Thoracic aorta (tissue), 2 donors: ENCODE results near the gene FGGY. TPM values are rescaled to one million over a fixed set of nuclear protein-coding genes. Genes with fewer than 3 reads are reported as not detected.
A peak's percentile ranks its signal among the peaks of the same experiment; 100 is the strongest.

Experiments used
- ATAC-seq: fragments of 150-250 bp; one replicate; pipeline ENCODE4 v1.8.0; 2017; ENCODE audit warnings: low read depth; ENCODE audit not compliant: insufficient number of reproducible peaks, low FRiP score
- DNase-seq: peaks from one replicate; pipeline ENCODE4 v3.0.0-alpha.2; 2020; ENCODE audit warnings: low spot score
- H3K27ac ChIP-seq, 2 donors: fragments of 200-600 bp; sonication (generic); 1 replicate in 1 of 2; 2 replicates in 1 of 2; pipeline ENCODE4 v1.5.1; 2016; ENCODE audit warnings: mild to moderate bottlenecking in 2 of 2, moderate library complexity in 2 of 2
- H3K27me3 ChIP-seq: fragments of 200-600 bp; sonication (generic); replicated peaks from 2 replicates; pipeline ENCODE4 v1.6.0; 2016; ENCODE audit warnings: mild to moderate bottlenecking; ENCODE audit not compliant: insufficient read depth
- H3K36me3 ChIP-seq: fragments of 200-600 bp; sonication (generic); one replicate; pipeline ENCODE4 v1.5.1; 2016
- H3K4me1 ChIP-seq, 2 donors: fragments of 200-600 bp; sonication (generic); 1 replicate in 1 of 2; 2 replicates in 1 of 2; pipeline versions ENCODE4 v1.5.1 to v1.6.0; 2016; ENCODE audit warnings: low read depth in 2 of 2, mild to moderate bottlenecking in 1 of 2; ENCODE audit not compliant: control insufficient read depth in 1 of 2
- H3K4me3 ChIP-seq: fragments of 200-600 bp; sonication (generic); 2 replicates; pipeline ENCODE4 v1.5.1; 2016; ENCODE audit warnings: mild to moderate bottlenecking
- H3K9me3 ChIP-seq: fragments of 200-600 bp; sonication (generic); 2 replicates; pipeline ENCODE4 v1.5.1; 2016
- total RNA-seq, 2 donors: library from RNA; depleted of rRNA; stranded (reverse); fragments of >200 nt; gene quantifications; one replicate each; pipeline versions ENCODE4 v1.1.0 to v1.2.3, GENCODE V29; 2016
- TF ChIP-seq, protein P1 (sequence below): fragments of 200-600 bp; sonication (generic); IDR thresholded peaks from one replicate; pipeline ENCODE4 v1.5.1; 2019; ENCODE audit warnings: antibody characterized with exemption

Gene FGGY
- total RNA-seq, 2 donors from 2014 or later: 6.5 to 9.9 TPM

- H3K9me3 ChIP-seq: no peaks in the 10 kb centered on the region
- H3K4me3 ChIP-seq: no peak overlapping the region
- TF ChIP-seq, protein P1, sequence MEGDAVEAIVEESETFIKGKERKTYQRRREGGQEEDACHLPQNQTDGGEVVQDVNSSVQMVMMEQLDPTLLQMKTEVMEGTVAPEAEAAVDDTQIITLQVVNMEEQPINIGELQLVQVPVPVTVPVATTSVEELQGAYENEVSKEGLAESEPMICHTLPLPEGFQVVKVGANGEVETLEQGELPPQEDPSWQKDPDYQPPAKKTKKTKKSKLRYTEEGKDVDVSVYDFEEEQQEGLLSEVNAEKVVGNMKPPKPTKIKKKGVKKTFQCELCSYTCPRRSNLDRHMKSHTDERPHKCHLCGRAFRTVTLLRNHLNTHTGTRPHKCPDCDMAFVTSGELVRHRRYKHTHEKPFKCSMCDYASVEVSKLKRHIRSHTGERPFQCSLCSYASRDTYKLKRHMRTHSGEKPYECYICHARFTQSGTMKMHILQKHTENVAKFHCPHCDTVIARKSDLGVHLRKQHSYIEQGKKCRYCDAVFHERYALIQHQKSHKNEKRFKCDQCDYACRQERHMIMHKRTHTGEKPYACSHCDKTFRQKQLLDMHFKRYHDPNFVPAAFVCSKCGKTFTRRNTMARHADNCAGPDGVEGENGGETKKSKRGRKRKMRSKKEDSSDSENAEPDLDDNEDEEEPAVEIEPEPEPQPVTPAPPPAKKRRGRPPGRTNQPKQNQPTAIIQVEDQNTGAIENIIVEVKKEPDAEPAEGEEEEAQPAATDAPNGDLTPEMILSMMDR: no peak
- H3K27me3 ChIP-seq: no peaks in the 10 kb centered on the region
- DNase-seq (no peak), ATAC-seq (no peak)
- H3K27ac ChIP-seq: no peak overlapping the region
- H3K4me1 ChIP-seq: peaks cover 0 to 12% of the 10 kb centered on the region in 2 donors
- H3K36me3 ChIP-seq: no peaks in the 10 kb centered on the region
Measured at GRCh38 chr1:59384443-59384842, 87.5 kb downstream of the FGGY start.

GRCh38 chr1:59388191-59388590 is 91.3 kb downstream of the FGGY start:
- ATAC-seq (no peak), DNase-seq (no peak)
- H3K27ac ChIP-seq: no peak overlapping the region
- no peak overlapping the region for H3K4me3 ChIP-seq
- TF ChIP-seq, protein P1: no peak
- H3K4me1 ChIP-seq: peaks cover 0 to 35% of the 10 kb centered on the region in 2 donors
- H3K27me3 ChIP-seq: no peaks in the 10 kb centered on the region
- H3K36me3 ChIP-seq: no peaks in the 10 kb centered on the region
- no peaks in the 10 kb centered on the region for H3K9me3 ChIP-seq

DNA sequence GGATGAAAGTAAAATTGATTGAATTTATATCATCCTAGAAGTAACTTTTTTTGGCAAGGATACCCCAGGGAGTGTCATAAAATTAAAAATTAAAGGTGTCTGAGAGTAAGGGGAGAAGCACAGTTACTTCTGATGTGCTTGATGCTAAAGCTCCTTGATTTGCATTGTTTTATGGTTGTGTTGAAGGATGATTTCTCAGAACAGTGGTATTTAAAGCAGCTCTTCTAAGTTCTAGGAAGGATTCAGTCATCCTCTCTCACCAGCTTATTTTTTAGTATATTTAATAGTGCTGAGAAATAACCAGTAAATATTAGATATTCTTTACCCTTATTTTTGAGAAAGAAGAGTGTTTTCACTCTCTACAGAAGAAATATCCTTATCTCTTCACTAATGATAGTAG is 93.0 kb downstream of the FGGY start:
- Histone ChIP-seq H3K9me3 (no peaks in the 10 kb centered on the region), H3K4me3 (no peak overlapping the region), H3K27ac (no peak overlapping the region), H3K4me1 (peaks cover 4 to 36% of the 10 kb centered on the region in 2 donors), H3K27me3 (no peaks in the 10 kb centered on the region), H3K36me3 (no peaks in the 10 kb centered on the region)
- ATAC-seq (no peak), DNase-seq (no peak)
- TF ChIP-seq, protein P1: no peak

GRCh38 chr1:59390307-59390706 is 93.4 kb downstream of the FGGY start:
- ATAC-seq (no peak), DNase-seq (no peak)
- H3K27me3 ChIP-seq: no peaks in the 10 kb centered on the region
- H3K36me3 ChIP-seq: no peaks in the 10 kb centered on the region
- no peak overlapping the region for H3K27ac ChIP-seq
- H3K9me3 ChIP-seq: no peaks in the 10 kb centered on the region
- peaks cover 4 to 40% of the 10 kb centered on the region in 2 donors for H3K4me1 ChIP-seq
- no peak overlapping the region for H3K4me3 ChIP-seq
- TF ChIP-seq, protein P1: no peak

DNA sequence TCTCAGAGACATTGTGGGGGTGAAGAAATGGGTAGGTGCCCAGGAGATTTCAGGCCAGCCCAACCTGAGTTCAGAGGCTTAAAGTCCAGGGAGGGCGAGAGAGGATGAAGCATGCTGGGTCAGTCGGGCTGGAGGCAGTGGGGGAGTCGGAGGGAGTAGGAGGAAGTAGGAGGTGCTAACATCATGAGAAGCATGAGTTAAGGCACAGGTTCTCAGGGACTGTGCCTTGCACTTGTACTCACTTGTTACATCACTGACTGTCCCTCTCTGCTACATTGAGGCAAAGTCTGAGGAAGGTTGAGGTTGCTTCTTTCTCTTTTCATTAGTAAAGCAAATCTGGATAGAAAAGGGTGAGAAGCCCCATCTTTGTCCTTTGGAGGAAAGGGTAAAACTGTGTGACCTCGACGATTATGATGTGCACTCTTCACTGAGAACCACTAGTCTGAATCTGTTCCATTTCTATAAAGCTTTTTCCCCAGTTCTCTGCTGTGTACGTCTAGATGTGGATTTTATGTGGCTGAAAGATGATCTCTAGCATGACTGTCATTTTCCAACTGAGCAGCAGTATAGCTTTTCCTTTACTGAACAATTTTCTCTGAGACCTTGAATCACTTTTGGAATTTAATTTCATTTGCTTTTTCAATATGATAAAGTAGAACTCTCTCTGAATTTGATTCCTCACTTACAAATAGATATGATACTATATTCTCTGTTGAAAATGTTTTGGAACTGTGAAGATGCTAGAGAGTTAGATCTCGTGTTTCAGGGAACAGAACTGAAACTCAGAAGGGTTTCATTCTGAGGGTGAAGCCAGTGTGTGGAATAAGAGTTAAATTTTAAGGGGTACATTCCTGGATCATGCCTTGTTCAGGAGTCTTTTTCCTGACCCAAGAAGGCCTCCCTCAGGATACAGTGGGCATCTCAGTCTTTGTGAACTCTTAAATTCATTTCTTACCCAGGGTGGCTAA is 94.6 kb downstream of the FGGY start:
- H3K4me3 ChIP-seq: no peak overlapping the region
- TF ChIP-seq, protein P1: no peak
- H3K27ac ChIP-seq: peak overlapping the region; percentile 92 to 96
- H3K4me1 ChIP-seq: peaks cover 4 to 49% of the 10 kb centered on the region in 2 donors
- H3K27me3 ChIP-seq: no peaks in the 10 kb centered on the region
- DNase-seq (no peak), ATAC-seq (no peak)
- H3K36me3 ChIP-seq: no peaks in the 10 kb centered on the region
- H3K9me3 ChIP-seq: no peaks in the 10 kb centered on the region
